WI38 (cell line): Measurements from ENCODE around the gene SHC4.

Source experiments
- H3K4me3 ChIP-seq: 2 replicates; pipeline ENCODE4 v1.5.1; 2011; ENCODE audit warnings: low read depth, mild to moderate bottlenecking, control low read depth, low read length
- CTCF ChIP-seq: IDR thresholded peaks from 2 replicates; pipeline ENCODE4 v1.5.1; 2012; ENCODE audit warnings: low read depth, mild to moderate bottlenecking, control low read depth, low read length

Gene SHC4

GRCh38 chr15:48905847-48906246 lies 57.9 kb downstream of the SHC4 start:
- no peak for TF ChIP-seq CTCF
- no peak overlapping the region for H3K4me3 ChIP-seq

GRCh38 chr15:48905216-48905615 lies 58.5 kb downstream of the SHC4 start:
- no peak overlapping the region for H3K4me3 ChIP-seq
- no peak for TF ChIP-seq CTCF

GRCh38 chr15:48904758-48905157 lies 59.0 kb downstream of the SHC4 start:
- H3K4me3 ChIP-seq, result no peak overlapping the region
- no peak for TF ChIP-seq CTCF

GRCh38 chr15:48899793-48900192 lies 63.9 kb downstream of the SHC4 start:
- H3K4me3 ChIP-seq, result no peak overlapping the region
- TF ChIP-seq CTCF, result no peak

GRCh38 chr15:48898446-48898845 lies 65.3 kb downstream of the SHC4 start:
- no peak overlapping the region for H3K4me3 ChIP-seq
- TF ChIP-seq CTCF, result no peak

GRCh38 chr15:48898032-48898431 lies 65.7 kb downstream of the SHC4 start:
- no peak overlapping the region for H3K4me3 ChIP-seq
- TF ChIP-seq CTCF, result no peak

GRCh38 chr15:48896869-48897814 lies 66.6 kb downstream of the SHC4 start:
- no peak for TF ChIP-seq CTCF
- H3K4me3 ChIP-seq, result no peak overlapping the region
